Measurements from ENCODE around the gene TRIM41.
"Not testable (repeated sequence)": the region's sequence is repeated elsewhere in the genome, so short reads cannot be mapped to it uniquely, and the experiment has no call there.

DNA sequence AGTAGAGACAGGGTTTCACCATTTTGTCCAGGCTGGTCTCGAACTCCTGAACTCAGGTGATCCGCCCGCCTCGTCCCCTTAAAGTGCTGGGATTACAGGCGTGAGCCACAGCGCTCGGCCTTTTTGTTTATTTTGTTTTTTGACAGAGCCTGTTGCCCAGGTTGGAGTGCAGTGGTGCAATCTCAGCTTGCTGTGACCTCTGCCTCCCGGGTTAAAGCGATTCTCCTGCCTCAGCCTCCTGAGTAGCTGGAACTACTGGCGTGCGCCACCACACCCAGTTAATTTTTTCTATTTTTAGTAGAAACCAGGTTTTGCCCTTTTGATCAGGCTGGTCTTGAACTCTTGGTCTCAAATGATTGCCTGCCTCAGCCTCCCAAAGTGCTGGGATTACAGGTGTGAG, 12.9 kb upstream of the TRIM41 start:
- TF ChIP-seq POLR2A (IDR thresholded peaks at IDR 0.05; ENCODE audit: low read depth, low read length); POLR2AphosphoS5 (IDR thresholded peaks at IDR 0.05; ENCODE audit: low read depth, low read length); TAF1 (IDR thresholded peaks at IDR 0.05; ENCODE audit: borderline replicate concordance, low read depth, low read length): not testable (repeated sequence)

Measured in GM12892 (cell line).